IPS-NIHi11 (cell line): ENCODE measurements around the gene UBE2K.
"Not testable (repeated sequence)": the region's sequence is repeated elsewhere in the genome, so short reads cannot be mapped to it uniquely, and the experiment has no call there.

Experiments
- DNase-seq: peaks from one replicate; pipeline ENCODE4 v3.0.0; 2012; ENCODE audit warnings: mixed read lengths, low spot score

Gene UBE2K

DNA sequence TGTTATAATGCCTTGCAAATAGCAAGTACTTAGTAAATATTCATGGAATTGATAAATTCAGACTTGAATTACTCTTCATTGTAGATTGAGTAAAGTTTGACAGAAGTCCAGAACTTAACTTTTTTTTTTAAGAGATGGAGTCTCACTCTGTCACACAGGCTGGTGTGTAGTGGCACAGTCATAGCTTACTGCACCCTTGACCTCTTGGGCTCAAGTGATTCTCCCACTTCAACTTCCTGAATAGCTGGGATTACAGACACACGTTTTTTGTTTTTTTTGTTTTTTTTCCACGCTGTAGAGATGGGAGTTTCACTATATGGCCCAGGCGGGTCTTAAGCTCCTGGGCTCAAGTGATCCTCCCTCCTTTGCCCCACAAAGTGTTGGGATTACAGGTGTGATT lies 32.1 kb downstream of the UBE2K start:
- no peak for DNase-seq

GRCh38 chr4:39731908-39732307 lies 34.0 kb downstream of the UBE2K start:
- DNase-seq = no peak

DNA sequence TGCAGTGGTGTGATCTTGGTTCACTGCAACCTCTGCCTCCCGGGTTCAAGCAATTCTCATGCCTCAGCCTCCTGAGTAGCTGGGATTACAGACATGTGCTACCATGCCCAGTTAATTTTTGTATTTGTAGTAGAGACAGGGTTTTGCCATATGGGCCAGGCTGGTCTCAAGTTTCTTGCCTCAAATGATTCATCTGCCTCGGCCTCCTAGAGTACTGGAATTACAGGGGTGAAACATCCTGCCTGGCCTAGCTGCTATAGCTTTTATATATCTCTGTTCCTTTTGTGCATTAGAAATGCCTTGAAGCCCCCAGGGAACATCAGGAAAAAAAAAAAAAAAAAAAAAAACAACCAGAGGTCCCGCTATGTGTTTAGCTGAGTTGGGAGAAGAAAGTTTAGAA lies 34.8 kb downstream of the UBE2K start:
- DNase-seq = no peak

DNA sequence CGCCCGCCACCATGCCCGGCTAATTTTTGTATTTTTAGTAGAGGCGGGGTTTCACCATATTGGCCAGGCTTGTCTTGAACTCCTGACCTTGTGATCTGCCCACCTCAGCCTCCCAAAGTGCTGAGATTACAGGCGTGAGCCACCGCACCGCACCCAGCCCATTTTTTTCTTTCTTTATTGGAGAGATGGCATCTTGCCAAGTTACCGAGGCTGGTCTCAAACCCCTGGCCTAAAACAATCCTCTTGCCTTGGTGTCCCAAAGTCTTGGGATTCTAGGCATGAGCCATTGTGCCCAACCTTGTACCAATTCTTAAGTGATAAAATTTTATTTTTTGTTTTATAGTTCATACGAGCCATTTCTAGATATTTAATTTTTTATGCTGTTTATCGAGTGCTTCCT lies 41.7 kb downstream of the UBE2K start:
- DNase-seq = not testable (repeated sequence)

- no peak for DNase-seq
Measured at GRCh38 chr4:39741401-39741800, 43.5 kb downstream of the UBE2K start.

DNA sequence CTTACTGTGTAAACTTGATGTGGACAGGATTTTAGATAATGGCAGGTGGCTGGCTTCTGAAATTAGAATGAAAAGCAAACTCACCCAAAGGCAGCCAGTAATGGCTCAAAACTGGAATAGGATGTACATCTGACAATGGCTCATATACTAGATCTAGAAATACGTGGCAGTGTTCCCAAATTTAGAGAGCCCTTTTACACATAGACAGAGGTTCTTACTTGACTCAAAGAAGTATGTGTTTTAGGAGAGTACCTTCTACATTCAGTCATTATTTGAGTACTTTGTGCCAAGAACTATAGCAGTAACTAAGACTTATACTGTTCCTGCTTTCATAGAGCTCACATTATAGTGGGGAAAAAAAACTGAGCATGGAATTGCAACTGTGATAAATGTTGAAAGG lies 48.0 kb downstream of the UBE2K start:
- no peak for DNase-seq

DNA sequence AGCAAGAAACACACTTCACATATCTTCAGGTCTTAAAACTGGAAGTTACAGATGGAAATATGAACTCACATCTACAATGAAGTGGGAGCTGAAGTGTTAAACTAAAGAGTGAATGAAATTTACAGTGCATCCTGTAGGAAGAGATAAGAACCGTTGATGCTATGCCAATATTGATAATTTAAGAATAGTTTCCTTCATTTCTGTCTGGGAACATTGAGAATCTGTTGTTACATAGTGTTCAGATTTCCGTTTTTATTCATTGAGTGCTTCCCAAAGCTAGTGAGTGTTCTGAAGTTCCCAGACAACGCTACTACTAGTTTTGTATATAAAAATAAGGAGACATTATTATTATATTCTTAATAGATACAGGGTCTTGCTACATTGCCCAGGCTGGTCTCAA lies 52.3 kb downstream of the UBE2K start:
- no peak for DNase-seq

DNA sequence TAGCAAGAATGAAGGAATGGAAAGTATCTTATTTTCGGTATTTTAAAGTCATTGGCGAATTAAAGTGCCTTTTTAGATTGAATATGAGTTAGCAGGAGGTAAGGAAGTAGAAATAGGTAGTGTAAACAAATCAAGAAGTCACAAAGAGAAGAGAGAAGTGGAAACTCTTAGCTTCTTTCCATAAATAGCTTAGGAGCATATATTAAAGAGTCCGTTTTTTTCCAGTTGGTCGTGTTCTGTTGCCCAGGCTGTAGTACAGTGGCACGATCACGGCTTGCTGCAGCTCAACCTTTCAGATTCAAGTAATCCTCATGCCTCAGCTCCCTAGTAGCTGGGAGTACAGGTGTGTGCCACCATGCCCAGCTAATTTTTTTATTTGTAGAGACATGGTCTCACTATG lies 56.4 kb downstream of the UBE2K start:
- DNase-seq = no peak

GRCh38 chr4:39756159-39756558 lies 58.2 kb downstream of the UBE2K start:
- no peak for DNase-seq

DNA sequence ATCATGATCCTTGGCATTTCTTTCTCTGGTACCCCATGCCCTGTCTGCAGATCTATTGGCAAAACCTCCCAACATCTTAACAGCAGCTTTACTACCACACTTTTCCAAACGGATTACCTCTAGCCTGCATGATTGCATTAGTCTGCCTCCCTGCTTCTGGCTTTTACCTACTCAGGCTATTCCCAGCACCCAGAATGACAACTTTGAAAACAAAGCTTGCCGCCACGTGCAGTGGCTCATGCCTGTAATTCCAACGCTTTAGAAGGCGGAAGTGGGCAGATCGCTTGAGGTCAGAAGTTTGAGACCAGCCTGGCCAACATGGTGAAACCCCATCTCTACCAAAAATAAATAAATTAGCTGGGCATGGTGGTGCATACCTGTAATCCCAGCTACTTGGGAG lies 60.2 kb downstream of the UBE2K start:
- no peak for DNase-seq

DNA sequence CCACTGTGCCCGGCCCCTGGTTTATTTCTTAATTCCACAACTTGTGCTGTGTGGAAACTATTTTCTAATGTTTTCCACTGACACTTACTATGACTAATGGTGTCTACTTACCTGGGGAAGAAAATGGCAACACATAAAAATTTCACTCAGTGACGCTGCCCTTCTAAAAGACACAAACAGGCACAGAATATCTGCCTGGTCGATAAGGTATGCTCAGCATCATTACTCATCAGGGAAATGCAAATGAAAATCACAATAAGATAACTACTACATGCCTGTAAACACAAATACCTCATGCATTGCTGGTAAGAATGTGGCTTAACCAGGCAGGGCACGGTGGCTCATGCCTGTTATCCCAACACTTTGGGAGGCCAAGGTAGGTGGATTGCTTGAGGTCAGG lies 61.6 kb downstream of the UBE2K start:
- DNase-seq = no peak

DNA sequence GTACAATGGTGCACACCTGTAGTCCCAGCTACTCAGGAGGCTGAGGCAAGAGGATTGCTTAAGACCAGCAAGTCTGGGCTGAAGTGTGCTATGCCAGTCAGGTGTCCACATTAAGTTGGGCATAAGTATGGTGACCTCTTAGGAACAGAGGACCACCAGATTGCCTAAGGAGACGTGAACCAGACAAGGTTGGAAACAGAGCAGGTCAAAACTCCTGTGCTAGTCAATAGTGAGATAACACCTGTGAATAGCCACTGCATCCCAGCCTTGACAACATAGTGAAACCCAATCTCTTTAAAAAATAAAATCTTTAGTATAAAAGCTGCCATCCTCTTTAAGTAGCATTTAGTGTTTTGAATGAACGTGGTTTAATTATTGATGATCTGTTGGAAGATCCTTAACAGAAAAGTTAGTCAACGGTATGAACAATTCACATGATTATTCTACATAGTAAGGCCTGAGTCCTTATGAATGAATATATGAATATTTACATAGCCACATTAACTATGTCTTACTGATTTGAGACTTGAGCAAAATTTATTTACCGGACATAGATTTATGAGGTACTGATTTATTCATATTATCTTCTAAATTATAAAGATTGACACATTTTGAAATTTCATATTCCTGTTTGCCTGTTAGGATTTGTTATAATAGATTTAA lies 63.2 kb downstream of the UBE2K start:
- no peak for DNase-seq

DNA sequence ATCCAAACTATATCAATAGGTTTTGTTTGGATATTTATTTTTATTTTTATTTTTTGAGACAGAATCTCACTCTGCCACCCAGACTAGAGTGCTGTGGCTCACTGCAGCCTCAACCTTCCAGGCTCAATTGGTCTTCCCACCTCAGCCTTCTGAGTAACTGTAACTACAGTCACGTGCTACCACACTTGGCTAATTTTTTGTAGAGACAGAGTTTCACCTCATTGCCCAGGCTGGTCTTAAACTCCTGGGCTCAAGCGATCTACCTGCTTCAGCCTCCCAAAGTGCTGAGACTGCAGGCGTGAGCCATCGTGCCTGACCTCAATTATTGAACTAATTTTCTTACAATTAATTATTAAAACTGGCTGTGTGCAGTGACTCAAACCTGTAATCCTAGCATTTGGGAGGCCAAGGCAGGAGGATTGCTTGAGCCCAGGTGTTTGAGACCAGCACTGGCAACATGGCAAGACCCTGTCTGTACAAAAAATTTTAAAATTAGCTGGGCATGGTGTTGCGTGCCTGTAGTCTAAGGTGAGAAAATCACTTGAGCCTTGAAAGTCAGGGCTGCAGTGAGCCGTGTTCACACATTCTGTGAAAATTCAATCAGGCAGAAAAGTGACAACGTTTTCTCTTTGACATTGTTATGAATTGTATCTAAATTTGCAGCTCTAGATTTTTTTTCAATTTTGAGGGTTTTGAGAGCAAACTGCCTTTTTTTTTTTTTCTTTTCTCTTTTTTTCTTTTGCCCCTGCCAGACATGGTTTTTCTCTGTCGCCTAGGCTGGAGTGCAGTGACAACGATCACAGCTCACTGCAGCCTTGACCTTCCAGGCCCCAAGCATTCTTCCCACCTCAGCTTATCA lies 66.0 kb downstream of the UBE2K start:
- no peak for DNase-seq

DNA sequence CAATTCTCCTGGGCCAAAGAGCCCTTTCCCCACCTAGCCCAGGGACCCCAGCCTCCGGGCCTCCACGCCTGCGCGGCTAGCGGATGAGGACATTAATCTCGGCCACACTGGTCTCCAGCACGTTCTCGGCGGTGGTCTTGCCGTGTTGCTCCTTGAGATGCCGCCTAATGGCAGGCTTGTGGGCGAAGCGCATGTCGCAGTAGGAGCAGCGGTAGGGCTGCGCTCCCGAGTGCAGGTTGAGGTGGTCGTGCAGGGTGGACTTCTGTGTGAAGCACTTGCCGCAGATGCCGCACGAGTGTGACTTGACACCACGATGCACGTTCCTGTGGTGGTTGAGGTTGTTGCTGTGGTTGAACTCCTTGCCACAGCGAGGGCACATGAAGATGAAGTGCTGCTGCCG lies 72.1 kb downstream of the UBE2K start:
- no peak for DNase-seq

DNA sequence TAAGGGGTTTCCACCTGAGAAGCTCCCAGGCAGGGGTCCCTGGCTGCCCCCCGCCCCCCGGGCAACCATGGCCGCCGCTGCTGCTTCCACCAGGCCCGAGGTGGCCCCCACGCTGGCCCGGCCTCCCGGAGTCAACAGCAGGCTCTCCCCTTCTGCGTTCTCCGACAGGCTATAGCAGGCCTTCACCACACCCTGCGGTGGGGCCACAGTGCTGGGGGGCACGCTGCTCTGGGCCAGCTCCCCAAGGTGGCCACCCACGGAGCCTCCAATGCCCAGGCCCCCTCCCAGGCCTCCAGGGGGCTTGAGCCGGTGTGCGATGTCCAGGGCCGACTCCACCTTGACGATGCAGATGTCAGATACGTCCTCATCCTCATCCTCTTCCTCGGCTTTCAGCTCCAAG lies 72.5 kb downstream of the UBE2K start:
- DNase-seq = no peak

- peak; percentile 11 for DNase-seq
Measured at GRCh38 chr4:39770969-39771724, 73.2 kb downstream of the UBE2K start.

- DNase-seq = not testable (repeated sequence)
Measured at GRCh38 chr4:39781988-39782387, 84.1 kb downstream of the UBE2K start.

GRCh38 chr4:39785083-39785482 lies 87.1 kb downstream of the UBE2K start:
- DNase-seq = no peak

DNA sequence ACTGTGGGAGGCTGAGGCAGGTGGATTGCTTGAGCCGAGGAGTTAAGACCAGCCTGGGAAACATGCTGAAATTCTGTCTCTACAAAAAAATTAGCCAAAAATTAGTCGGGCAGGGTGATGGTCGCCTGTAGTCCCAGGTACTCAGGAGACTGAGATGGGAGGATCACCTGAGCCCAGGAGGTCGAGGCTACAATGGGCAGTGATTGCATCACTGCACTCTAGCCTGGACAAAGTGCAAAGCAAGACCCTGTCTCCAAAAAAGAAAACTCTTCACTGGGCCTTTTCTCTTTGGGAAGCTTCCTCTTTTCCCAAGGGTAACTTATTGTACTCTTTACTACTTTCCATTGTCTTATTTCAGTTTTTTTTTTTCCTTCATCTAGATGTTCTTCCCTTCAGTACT lies 88.9 kb downstream of the UBE2K start:
- no peak for DNase-seq

DNA sequence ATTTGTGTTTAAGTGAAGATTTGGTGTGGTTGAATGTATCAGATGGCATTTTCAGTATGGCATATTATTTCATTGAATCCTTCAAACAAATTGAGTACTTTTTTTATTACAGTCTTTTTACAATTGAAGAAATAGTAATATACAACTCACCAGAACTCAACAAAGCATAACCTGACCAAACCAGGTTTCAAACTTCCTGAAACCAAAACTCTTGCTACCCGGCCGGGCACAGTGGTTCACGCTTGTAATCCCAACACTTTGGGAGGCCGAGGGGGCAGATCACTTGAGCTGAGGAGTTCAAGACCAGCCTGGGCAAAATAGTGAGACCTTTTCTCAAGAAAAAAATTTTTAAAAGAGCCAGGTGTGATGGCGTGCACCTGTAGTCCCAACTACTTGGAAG lies 94.2 kb downstream of the UBE2K start:
- no peak for DNase-seq

DNA sequence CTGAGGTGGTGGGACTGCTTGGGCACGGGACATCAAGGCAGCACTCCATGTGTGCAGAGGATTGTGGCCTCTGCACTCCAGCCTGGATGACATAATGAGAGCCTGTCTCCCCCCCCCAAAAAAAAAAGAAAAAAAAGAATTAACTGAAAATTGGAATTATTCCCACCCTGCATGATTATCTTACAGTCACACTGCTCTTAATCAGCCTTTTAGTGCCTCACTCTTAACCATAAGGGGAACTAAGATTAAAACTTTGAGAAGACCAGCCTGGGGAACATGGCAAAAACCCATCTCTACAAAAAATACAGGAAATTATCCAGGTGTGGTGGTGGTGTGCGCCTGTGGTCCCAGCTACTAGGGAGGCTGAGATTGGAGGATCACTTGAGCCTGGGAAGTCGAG lies 94.6 kb downstream of the UBE2K start:
- DNase-seq = no peak

GRCh38 chr4:39792976-39793375 lies 95.0 kb downstream of the UBE2K start:
- not testable (repeated sequence) for DNase-seq

- DNase-seq = no peak
Measured at GRCh38 chr4:39802005-39802404, 104.1 kb downstream of the UBE2K start.
